Inflammatory macrophage (primary cell): ENCODE data around the gene PLEKHA5.

Experiments used
- DNase-seq, 2 donors: peaks; one replicate each; pipeline ENCODE4 v3.0.0-alpha.2; 2020 to 2022

PLEKHA5 gene

DNA sequence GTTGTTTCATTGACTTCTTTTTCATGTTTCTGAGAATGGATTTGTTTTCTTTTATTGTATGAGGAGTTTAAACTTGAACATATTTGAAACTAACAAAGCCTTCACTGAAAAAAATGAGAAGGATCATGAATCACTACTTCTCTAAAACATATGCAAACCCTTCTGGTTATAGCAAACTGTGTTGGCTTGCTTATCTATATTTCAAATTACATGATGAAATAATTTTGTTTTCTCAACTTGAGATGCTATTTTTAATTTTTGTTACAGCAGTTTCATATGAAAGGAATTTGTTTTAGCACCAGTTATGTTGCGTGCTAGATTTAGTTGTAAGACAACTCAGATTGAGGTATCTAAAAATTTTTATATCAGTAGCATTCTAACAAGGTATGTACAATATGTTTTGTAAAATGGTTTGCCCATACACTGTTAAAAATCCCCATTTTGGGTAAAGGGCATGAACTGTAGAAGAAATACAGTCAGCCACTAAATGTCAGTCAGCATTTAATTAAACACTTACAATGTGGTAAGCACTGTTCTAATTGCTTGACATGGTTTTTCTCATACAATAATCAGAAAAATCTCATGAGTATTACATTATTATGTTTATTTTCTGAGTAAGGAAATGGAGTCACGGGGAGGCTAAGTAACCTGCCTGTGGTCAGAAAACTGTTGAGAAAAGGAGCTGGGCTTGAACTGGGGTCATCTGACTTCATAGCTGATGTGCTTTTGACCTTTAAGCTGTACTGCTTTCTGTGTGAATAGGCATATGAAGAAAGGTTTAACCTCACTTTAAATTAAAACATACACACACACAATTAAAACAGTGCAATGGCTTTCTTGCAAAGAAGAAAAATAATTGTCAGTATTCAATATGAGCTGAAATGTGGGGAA lies 105.7 kb downstream of the PLEKHA5 start:
- peak; percentile 61 to 69 for DNase-seq

- DNase-seq, result no peak
Observed at GRCh38 chr12:19236656-19237055, 107.1 kb downstream of the PLEKHA5 start.

DNA sequence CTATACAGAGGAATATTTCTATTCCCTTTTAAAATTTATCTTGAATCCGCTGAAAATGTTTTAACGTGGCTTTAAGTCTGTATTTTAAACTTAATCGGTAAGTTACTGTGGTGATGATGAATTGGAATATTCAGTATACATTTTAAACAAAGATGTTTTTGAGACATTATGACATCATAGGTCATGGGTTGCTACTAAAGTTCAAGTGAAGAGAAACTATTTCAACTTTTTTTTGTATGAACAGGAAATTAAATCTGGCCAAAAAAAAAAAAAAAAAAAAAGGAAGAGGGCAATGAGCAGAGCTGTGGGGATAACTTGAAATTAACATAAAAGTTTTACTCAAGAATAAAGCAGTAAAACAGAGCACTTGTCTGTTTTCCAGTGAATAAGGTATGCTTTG lies 109.0 kb downstream of the PLEKHA5 start:
- peak in 1 of 2 donors; percentile 54 for DNase-seq

DNA sequence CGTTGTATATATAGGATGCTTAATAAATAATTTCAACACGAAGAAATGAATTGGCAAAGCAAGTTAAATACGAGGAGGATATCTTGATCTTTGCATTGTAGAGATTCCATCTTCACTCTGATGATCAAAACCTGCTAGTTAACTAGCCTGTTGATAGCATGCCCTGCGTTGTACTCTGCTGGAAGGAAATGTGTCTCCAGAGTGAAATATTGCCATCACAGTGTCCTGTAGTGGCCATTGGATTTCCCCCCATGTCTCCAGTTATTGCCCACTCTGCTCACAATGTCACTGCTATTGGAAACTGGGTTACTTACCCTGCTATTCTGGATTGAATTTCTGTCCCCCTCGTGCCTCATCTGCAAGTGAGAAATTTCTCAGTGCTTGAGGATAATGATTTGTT lies 109.6 kb downstream of the PLEKHA5 start:
- no peak for DNase-seq

GRCh38 chr12:19239616-19240234 lies 110.2 kb downstream of the PLEKHA5 start:
- DNase-seq, result no peak

GRCh38 chr12:19242581-19242980 lies 113.0 kb downstream of the PLEKHA5 start:
- peak; percentile 19 to 47 for DNase-seq

- DNase-seq, result no peak
Observed at GRCh38 chr12:19243551-19243950, 114.0 kb downstream of the PLEKHA5 start.

GRCh38 chr12:19244312-19244711 lies 114.8 kb downstream of the PLEKHA5 start:
- DNase-seq, result peak in 1 of 2 donors; percentile 26

- peak in 1 of 2 donors; percentile 64 for DNase-seq
Observed at GRCh38 chr12:19245106-19245505, 115.6 kb downstream of the PLEKHA5 start.

DNA sequence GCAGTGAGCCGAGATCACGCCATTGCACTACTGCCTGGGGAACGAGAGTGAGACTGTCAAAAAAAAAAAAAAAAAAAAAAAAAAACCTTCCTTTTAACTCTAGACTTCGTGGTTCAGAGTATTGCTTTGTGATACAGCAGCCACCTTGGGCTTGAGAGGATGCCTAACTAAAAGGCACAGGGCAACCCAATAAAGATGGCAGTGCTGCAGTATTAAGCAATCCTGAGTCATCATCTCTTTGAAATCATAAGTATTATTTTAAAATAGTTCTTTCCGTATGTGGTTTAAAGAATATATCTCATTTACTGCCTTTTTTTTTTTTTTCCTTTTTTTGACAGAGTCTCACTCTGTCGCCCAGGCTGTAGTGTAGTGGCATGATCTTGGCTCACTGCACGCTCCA lies 116.1 kb downstream of the PLEKHA5 start:
- peak in 1 of 2 donors; percentile 40 for DNase-seq

- no peak for DNase-seq
Observed at GRCh38 chr12:19246933-19247332, 117.4 kb downstream of the PLEKHA5 start.

DNA sequence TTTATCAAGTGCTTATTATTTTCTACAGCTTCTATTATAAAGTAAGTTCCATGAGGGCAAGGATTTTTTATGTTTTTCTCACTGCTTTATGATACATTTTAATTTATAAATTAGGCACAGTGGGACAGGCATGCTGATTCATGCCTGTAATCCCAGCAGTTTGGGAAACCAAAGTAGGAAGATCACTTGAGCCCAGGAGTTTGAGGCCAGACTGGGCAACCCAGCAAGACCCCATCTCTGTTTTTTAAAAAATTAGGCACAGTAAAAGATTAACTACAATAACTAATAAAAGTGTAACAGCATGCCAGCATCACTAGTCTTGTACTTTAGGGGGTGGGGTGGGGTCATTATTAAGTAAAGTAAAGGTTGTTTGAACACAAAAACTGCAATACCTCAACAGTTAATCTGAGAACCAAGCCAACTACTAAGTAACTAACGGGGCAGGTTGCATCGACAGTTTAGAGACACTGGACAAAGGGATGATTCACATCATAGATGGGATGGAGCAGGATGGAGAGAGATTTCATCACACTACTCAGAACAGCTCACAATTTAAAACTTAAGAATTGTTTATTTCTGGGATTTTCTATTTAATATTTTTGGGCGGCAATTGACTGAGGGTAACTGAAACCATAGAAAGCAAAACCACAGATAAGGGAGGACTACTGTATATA lies 119.5 kb downstream of the PLEKHA5 start:
- no peak for DNase-seq

- DNase-seq, result no peak
Observed at GRCh38 chr12:19251481-19252132, 122.1 kb downstream of the PLEKHA5 start.

- DNase-seq, result no peak
Observed at GRCh38 chr12:19260135-19260534, 130.6 kb downstream of the PLEKHA5 start.

DNA sequence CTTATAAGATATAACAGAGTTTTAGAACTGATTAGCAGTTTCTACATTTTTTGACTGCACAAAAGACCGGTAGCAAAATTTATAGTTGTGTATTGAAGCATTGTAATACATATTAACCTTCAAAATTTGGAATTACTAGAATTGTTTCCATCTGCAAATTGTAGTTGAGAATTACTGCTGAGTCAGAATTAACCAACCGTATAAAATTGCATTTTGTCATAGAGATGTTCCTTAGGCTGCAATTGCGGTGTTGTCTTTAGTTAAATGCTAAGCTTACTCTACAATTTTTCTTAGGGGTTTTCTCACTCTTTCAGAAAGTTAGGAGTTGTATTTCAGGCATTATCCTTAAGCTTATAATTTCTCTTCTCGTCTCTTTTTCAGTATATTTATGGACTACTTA lies 132.2 kb downstream of the PLEKHA5 start:
- DNase-seq, result no peak

DNA sequence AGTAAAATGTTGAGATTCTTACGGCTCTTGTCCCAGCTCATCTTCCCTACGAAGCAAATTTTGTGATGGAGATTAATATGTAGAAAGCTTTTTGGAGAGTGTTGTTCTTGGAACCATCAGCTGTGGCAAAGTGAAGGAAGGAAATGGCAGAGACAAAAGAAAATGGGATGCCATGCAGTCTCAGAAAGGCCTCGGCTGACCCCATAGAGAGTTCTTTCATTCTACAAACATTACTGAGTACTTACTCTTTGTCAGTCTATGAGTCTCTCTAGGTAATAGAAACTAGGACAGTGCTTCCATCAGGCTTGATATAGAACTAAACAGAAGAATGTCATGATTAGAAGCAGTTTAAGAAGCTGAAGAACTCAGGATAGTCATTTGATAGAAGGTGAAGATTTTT lies 134.1 kb downstream of the PLEKHA5 start:
- no peak for DNase-seq

DNA sequence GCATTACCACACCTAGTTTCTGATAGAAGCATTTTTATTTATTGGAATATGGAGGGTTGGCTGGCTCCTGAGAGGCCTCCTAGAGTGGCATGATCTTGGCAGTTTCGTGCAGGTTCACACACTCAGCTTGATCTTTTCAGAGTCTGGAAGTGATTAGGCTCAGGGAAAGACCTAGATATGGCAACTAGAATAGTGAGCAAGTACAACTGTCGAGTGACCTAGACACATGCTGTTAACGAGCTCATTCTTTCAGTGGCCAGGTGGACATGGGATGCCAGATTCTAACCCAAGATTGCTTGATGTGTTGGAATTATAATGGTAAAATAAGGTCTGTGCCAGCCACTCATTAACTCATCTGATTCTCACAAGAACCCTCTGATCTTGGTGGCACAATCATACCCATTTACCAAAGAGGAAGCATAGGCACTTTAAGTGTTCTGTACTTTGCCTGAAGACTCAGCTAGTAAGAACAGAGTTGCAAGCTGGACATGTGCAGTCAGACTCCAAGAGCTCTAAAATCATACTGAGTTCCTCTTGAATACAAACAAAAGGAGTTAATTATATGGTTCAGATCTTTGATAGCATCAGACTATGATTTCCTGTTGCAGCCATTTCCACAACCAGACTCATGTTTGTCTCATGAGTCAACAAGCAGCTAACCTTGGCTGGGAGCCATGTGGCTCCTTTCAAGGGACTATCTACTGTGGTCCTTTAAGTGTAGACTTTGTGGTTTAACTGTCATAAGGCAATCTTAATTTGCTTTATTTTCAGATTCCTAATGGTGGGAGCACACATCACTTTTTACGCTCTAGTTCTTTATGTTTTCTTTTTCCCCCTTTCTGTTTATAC lies 144.2 kb downstream of the PLEKHA5 start:
- peak; percentile 26 to 38 for DNase-seq

- no peak for DNase-seq
Observed at GRCh38 chr12:19276767-19277166, 147.2 kb downstream of the PLEKHA5 start.

- DNase-seq, result no peak
Observed at GRCh38 chr12:19277711-19278110, 148.2 kb downstream of the PLEKHA5 start.

GRCh38 chr12:19278407-19278806 lies 148.9 kb downstream of the PLEKHA5 start:
- no peak for DNase-seq

GRCh38 chr12:19282133-19282699 lies 152.7 kb downstream of the PLEKHA5 start:
- DNase-seq, result no peak

DNA sequence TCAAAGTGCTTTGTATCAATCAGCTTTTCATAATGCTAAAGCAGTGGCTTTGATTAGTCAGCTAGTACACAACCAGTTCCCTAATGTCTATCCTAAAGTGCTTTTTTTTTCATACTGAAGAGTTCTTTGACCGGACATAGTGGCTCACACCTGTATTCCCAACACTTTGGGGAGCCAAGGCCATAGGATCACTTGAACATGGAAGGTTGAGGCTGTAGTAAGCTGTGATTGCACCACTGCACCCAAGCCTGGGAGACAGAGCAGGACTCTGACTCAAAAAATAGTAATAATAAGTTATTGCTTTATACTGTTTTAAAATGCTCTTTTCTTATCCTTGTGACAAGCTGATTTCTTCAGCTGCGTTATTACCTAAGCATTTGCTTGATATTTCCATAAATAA lies 155.1 kb downstream of the PLEKHA5 start:
- DNase-seq, result no peak
